Activated T-cell treated with anti-CD3 and anti-CD28 coated beads, Interleukin-2, amount 50 U/mL, for 48 hours (primary cell): ENCODE results near the gene DCD.
"Not testable (repeated sequence)": the region's sequence is repeated elsewhere in the genome, so short reads cannot be mapped to it uniquely, and the experiment has no call there.

Source experiments
- DNase-seq, 2 experiments: peaks; one replicate each; pipeline ENCODE4 v3.0.0-alpha.2; 2020

DCD gene

GRCh38 chr12:54648265-54648664 is at the start of gene DCD:
Gene DCD, minus strand, starts transcription at chr12:54648365. Its CDS starts 62 bp downstream, at chr12:54648303.
- DNase-seq, result no peak

- no peak for DNase-seq
These were observed 49.7 kb upstream of the DCD start for GRCh38 chr12:54697851-54698250.

GRCh38 chr12:54692353-54692752 is 44.2 kb upstream of the DCD start:
- no peak for DNase-seq

- DNase-seq, result no peak
These were observed 41.8 kb upstream of the DCD start for GRCh38 chr12:54689984-54690383.

- DNase-seq, result no peak
These were observed 40.8 kb upstream of the DCD start for GRCh38 chr12:54689034-54689372.

GRCh38 chr12:54688309-54689033 is 40.3 kb upstream of the DCD start:
- no peak for DNase-seq

GRCh38 chr12:54684636-54685630 is 36.8 kb upstream of the DCD start:
- no peak for DNase-seq

- DNase-seq, result no peak
These were observed 35.2 kb upstream of the DCD start for GRCh38 chr12:54683398-54683797.

- no peak for DNase-seq
These were observed 34.5 kb upstream of the DCD start for GRCh38 chr12:54682674-54683073.

GRCh38 chr12:54680374-54680773 is 32.2 kb upstream of the DCD start:
- DNase-seq, result peak; percentile 39 to 54

GRCh38 chr12:54678131-54678530 is 30.0 kb upstream of the DCD start:
- DNase-seq, result no peak

GRCh38 chr12:54667945-54668344 is 19.8 kb upstream of the DCD start:
- DNase-seq, result no peak

- DNase-seq, result no peak
These were observed 17.8 kb upstream of the DCD start for GRCh38 chr12:54666008-54666407.

GRCh38 chr12:54665022-54665635 is 17.0 kb upstream of the DCD start:
- DNase-seq, result not testable (repeated sequence)

- no peak for DNase-seq
These were observed 15.4 kb upstream of the DCD start for GRCh38 chr12:54663603-54664002.

- DNase-seq, result no peak
These were observed 13.9 kb upstream of the DCD start for GRCh38 chr12:54662026-54662425.

- no peak for DNase-seq
These were observed 12.9 kb upstream of the DCD start for GRCh38 chr12:54661048-54661447.

GRCh38 chr12:54660320-54660962 is 12.3 kb upstream of the DCD start:
- DNase-seq, result no peak

- peak; percentile 61 to 69 for DNase-seq
These were observed 10.4 kb upstream of the DCD start for GRCh38 chr12:54658306-54659264.

GRCh38 chr12:54657105-54657607 is 9.0 kb upstream of the DCD start:
- DNase-seq, result no peak

- no peak for DNase-seq
These were observed 6.8 kb upstream of the DCD start for GRCh38 chr12:54654926-54655325.

GRCh38 chr12:54653025-54653424 is 4.9 kb upstream of the DCD start:
- no peak for DNase-seq
